Trophoblast cell (in vitro differentiated cells and primary cell): Measurements from ENCODE around the gene DSCAM.

ENCODE experiments used
- DNase-seq, 2 donors: peaks; one replicate each; pipeline ENCODE4 v3.0.0-alpha.2; 2016
- H2AFZ ChIP-seq: 2 replicates; pipeline ENCODE4 v1.6.1; 2013; ENCODE audit warnings: low read length, moderate library complexity, mild to moderate bottlenecking; ENCODE audit not compliant: insufficient read depth, poor library complexity
- H2AK5ac ChIP-seq: 2 replicates; pipeline ENCODE4 v1.6.1; 2013; ENCODE audit warnings: mild to moderate bottlenecking, low read length
- H2BK120ac ChIP-seq: 2 replicates; pipeline ENCODE4 v1.6.1; 2013; ENCODE audit warnings: low read length, mild to moderate bottlenecking, moderate library complexity; ENCODE audit not compliant: insufficient read depth, poor library complexity
- H2BK12ac ChIP-seq: 2 replicates; pipeline ENCODE4 v1.6.1; 2013; ENCODE audit warnings: mild to moderate bottlenecking, low read length, moderate library complexity
- H2BK5ac ChIP-seq: 2 replicates; pipeline ENCODE4 v1.6.1; 2013; ENCODE audit warnings: low read length, low read depth, moderate library complexity, mild to moderate bottlenecking; ENCODE audit not compliant: poor library complexity
- H3K14ac ChIP-seq: 2 replicates; pipeline ENCODE4 v1.6.1; 2013; ENCODE audit warnings: mild to moderate bottlenecking, low read length
- H3K18ac ChIP-seq: 2 replicates; pipeline ENCODE4 v1.6.1; 2013; ENCODE audit warnings: mild to moderate bottlenecking, low read length
- H3K23ac ChIP-seq: 2 replicates; pipeline ENCODE4 v1.6.1; 2013; ENCODE audit warnings: low read length
- H3K27ac ChIP-seq: 2 replicates; pipeline ENCODE4 v1.5.1; 2013; ENCODE audit warnings: low read depth, mild to moderate bottlenecking, inconsistent platforms, low read length, moderate library complexity
- H3K27me3 ChIP-seq: 2 replicates; pipeline ENCODE4 v1.6.1; 2013; ENCODE audit warnings: inconsistent platforms, mild to moderate bottlenecking, low read length, moderate library complexity; ENCODE audit not compliant: insufficient read depth
- H3K36me3 ChIP-seq, 2 experiments: 1 replicate in 1 of 2; 2 replicates in 1 of 2; pipeline ENCODE4 v1.6.1; 2013; ENCODE audit warnings: low read length in 2 of 2, mild to moderate bottlenecking in 2 of 2, moderate library complexity in 1 of 2; ENCODE audit not compliant: insufficient read depth in 2 of 2, control insufficient read depth in 1 of 2
- H3K4ac ChIP-seq: 2 replicates; pipeline ENCODE4 v1.6.1; 2013; ENCODE audit warnings: low read depth, mild to moderate bottlenecking, low read length, moderate library complexity
- H3K4me1 ChIP-seq, 2 experiments: 1 replicate in 1 of 2; 2 replicates in 1 of 2; pipeline ENCODE4 v1.6.1; 2013; ENCODE audit warnings: low read length in 2 of 2, mild to moderate bottlenecking in 2 of 2, moderate library complexity in 1 of 2; ENCODE audit not compliant: insufficient read depth in 2 of 2, control insufficient read depth in 1 of 2
- H3K4me2 ChIP-seq: 2 replicates; pipeline ENCODE4 v1.6.1; 2013; ENCODE audit warnings: inconsistent platforms, mild to moderate bottlenecking, low read length, moderate library complexity
- H3K4me3 ChIP-seq: 2 replicates; pipeline ENCODE4 v1.5.1; 2013; ENCODE audit warnings: mild to moderate bottlenecking, low read depth, low read length, inconsistent platforms
- H3K79me1 ChIP-seq: one replicate; pipeline ENCODE4 v1.6.1; 2013; ENCODE audit warnings: low read length
- H3K79me2 ChIP-seq: 2 replicates; pipeline ENCODE4 v1.6.1; 2013; ENCODE audit warnings: low read length, mild to moderate bottlenecking; ENCODE audit not compliant: control insufficient read depth, insufficient read depth, poor library complexity
- H3K9ac ChIP-seq: 2 replicates; pipeline ENCODE4 v1.6.1; 2013; ENCODE audit warnings: mild to moderate bottlenecking, low read length
- H3K9me3 ChIP-seq: 2 replicates; pipeline ENCODE4 v1.6.1; 2013; ENCODE audit warnings: low read depth, mild to moderate bottlenecking, control low read depth, inconsistent platforms, low read length; ENCODE audit not compliant: insufficient read depth
- H4K12ac ChIP-seq: 2 replicates; pipeline ENCODE4 v1.6.1; 2013; ENCODE audit warnings: low read depth, mild to moderate bottlenecking, low read length, moderate library complexity
- H4K8ac ChIP-seq: 2 replicates; pipeline ENCODE4 v1.6.1; 2013; ENCODE audit warnings: low read depth, mild to moderate bottlenecking, low read length, moderate library complexity
- H4K91ac ChIP-seq: one replicate; pipeline ENCODE4 v1.6.1; 2013; ENCODE audit warnings: low read depth, mild to moderate bottlenecking, low read length, moderate library complexity
- WGBS: extraction: QIAGEN DNeasy Blood & Tissue Kit; methylation state at CpG from one replicate; pipeline ENCODE4 v1.1.7; 2013; ENCODE audit warnings: missing lambda C conversion rate; ENCODE audit not compliant: insufficient read length, insufficient coverage; ENCODE audit errors: extremely low coverage; 5-methylcytosine and 5-hydroxymethylcytosine counted together

The DSCAM gene

GRCh38 chr21:40631211-40631610 is 215.7 kb downstream of the DSCAM start:
- Histone ChIP-seq H4K91ac (no peak overlapping the region), H3K18ac (no peak overlapping the region), H3K9me3 (peaks cover 1% of the 10 kb centered on the region), H3K4me1 (peaks cover 0 to 2% of the 10 kb centered on the region in 2 experiments), H2BK12ac (no peak overlapping the region), H3K14ac (no peak overlapping the region), H4K8ac (no peak overlapping the region), H2AFZ (no peak overlapping the region), H2AK5ac (no peak overlapping the region), H3K4ac (no peak overlapping the region), H3K23ac (no peak overlapping the region), H3K9ac (no peak overlapping the region), H3K79me1 (no peaks in the 10 kb centered on the region), H3K79me2 (no peaks in the 10 kb centered on the region), H3K4me2 (no peak overlapping the region), H3K4me3 (no peak overlapping the region), H2BK120ac (no peak overlapping the region), H3K27ac (no peak overlapping the region), H3K36me3 (no peaks in the 10 kb centered on the region), H3K27me3 (no peaks in the 10 kb centered on the region), H2BK5ac (no peak overlapping the region), H4K12ac (no peak overlapping the region)
- DNase-seq: peak; percentile 0 to 43
- no CpG with 5 or more reads among the region's 2 CpGs for whole genome bisulfite sequencing

- H3K79me2 ChIP-seq: no peaks in the 10 kb centered on the region
- H4K91ac ChIP-seq: no peak overlapping the region
- H2BK120ac ChIP-seq: no peak overlapping the region
- no peak overlapping the region for H2BK5ac ChIP-seq
- no peaks in the 10 kb centered on the region for H3K9me3 ChIP-seq
- no peak overlapping the region for H2BK12ac ChIP-seq
- H3K18ac ChIP-seq: no peak overlapping the region
- H3K36me3 ChIP-seq: no peaks in the 10 kb centered on the region
- H3K4me1 ChIP-seq: peaks cover 0 to 1% of the 10 kb centered on the region in 2 experiments
- no peaks in the 10 kb centered on the region for H3K27me3 ChIP-seq
- no peak overlapping the region for H4K12ac ChIP-seq
- WGBS: no CpG with 5 or more reads among the region's 3 CpGs
- no peaks in the 10 kb centered on the region for H3K79me1 ChIP-seq
- no peak overlapping the region for H3K14ac ChIP-seq
- no peak overlapping the region for H3K4ac ChIP-seq
- DNase-seq: no peak
- H3K27ac ChIP-seq: no peak overlapping the region
- H3K4me2 ChIP-seq: no peak overlapping the region
- H2AFZ ChIP-seq: no peak overlapping the region
- H3K9ac ChIP-seq: no peak overlapping the region
- H2AK5ac ChIP-seq: no peak overlapping the region
- H3K23ac ChIP-seq: no peak overlapping the region
- H3K4me3 ChIP-seq: no peak overlapping the region
- no peak overlapping the region for H4K8ac ChIP-seq
These were observed 221.0 kb downstream of the DSCAM start for GRCh38 chr21:40625991-40626390.

GRCh38 chr21:40623528-40623927 is 223.4 kb downstream of the DSCAM start:
- Histone ChIP-seq H3K27me3 (no peaks in the 10 kb centered on the region), H3K79me2 (no peaks in the 10 kb centered on the region), H3K4me1 (peaks cover 0 to 2% of the 10 kb centered on the region in 2 experiments), H3K4ac (no peak overlapping the region), H2AFZ (no peak overlapping the region), H3K79me1 (no peaks in the 10 kb centered on the region), H3K9me3 (no peaks in the 10 kb centered on the region), H2BK5ac (no peak overlapping the region), H2AK5ac (no peak overlapping the region), H3K14ac (no peak overlapping the region), H2BK12ac (no peak overlapping the region), H3K4me3 (no peak overlapping the region), H2BK120ac (no peak overlapping the region), H4K8ac (no peak overlapping the region), H3K36me3 (no peaks in the 10 kb centered on the region), H3K23ac (no peak overlapping the region), H3K4me2 (no peak overlapping the region), H3K27ac (no peak overlapping the region), H4K91ac (no peak overlapping the region), H3K9ac (no peak overlapping the region), H3K18ac (no peak overlapping the region), H4K12ac (no peak overlapping the region)
- WGBS: no CpG with 5 or more reads among the region's 1 CpG
- DNase-seq: no peak

GRCh38 chr21:40622531-40622930 is 224.4 kb downstream of the DSCAM start:
- DNase-seq: no peak
- Histone ChIP-seq H2AK5ac (no peak overlapping the region), H2AFZ (no peak overlapping the region), H4K8ac (no peak overlapping the region), H4K91ac (no peak overlapping the region), H3K4me1 (peaks cover 0 to 2% of the 10 kb centered on the region in 2 experiments), H3K79me1 (no peaks in the 10 kb centered on the region), H3K4ac (no peak overlapping the region), H2BK5ac (no peak overlapping the region), H3K14ac (no peak overlapping the region), H3K9me3 (no peaks in the 10 kb centered on the region), H3K9ac (no peak overlapping the region), H3K4me3 (no peak overlapping the region), H3K36me3 (no peaks in the 10 kb centered on the region), H3K27me3 (no peaks in the 10 kb centered on the region), H2BK12ac (no peak overlapping the region), H3K18ac (no peak overlapping the region), H3K27ac (no peak overlapping the region), H2BK120ac (no peak overlapping the region), H4K12ac (no peak overlapping the region), H3K4me2 (no peak overlapping the region), H3K23ac (no peak overlapping the region), H3K79me2 (no peaks in the 10 kb centered on the region)
- WGBS: no CpG with 5 or more reads among the region's 4 CpGs
